ENCODE measurements around the gene SIL1.
"Not testable (repeated sequence)": the region's sequence is repeated elsewhere in the genome, so short reads cannot be mapped to it uniquely, and the experiment has no call there.

The SIL1 gene

GRCh38 chr5:139103762-139104161 is 94.4 kb downstream of the SIL1 start:
- DNase-seq = no peak

- DNase-seq = no peak
These were observed 97.3 kb downstream of the SIL1 start for GRCh38 chr5:139100825-139101224.

- peak; percentile 66 for DNase-seq
These were observed 103.7 kb downstream of the SIL1 start for GRCh38 chr5:139094154-139095131.

GRCh38 chr5:139092741-139093343 is 105.3 kb downstream of the SIL1 start:
- peak; percentile 55 for DNase-seq

GRCh38 chr5:139091439-139092156 is 106.6 kb downstream of the SIL1 start:
- DNase-seq = no peak

- no peak for DNase-seq
These were observed 107.6 kb downstream of the SIL1 start for GRCh38 chr5:139090581-139090980.

GRCh38 chr5:139088024-139088423 is 110.1 kb downstream of the SIL1 start:
- DNase-seq = peak; percentile 29

- DNase-seq = no peak
These were observed 115.2 kb downstream of the SIL1 start for GRCh38 chr5:139082813-139083498.

GRCh38 chr5:139079991-139080610 is 118.1 kb downstream of the SIL1 start:
- DNase-seq = no peak

- peak; percentile 61 for DNase-seq
These were observed 118.8 kb downstream of the SIL1 start for GRCh38 chr5:139079225-139079990.

GRCh38 chr5:139078345-139078744 is 119.8 kb downstream of the SIL1 start:
- peak; percentile 21 for DNase-seq

GRCh38 chr5:139077899-139078298 is 120.3 kb downstream of the SIL1 start:
- DNase-seq = no peak

GRCh38 chr5:139076111-139076510 is 122.1 kb downstream of the SIL1 start:
- no peak for DNase-seq

GRCh38 chr5:139075066-139076050 is 122.8 kb downstream of the SIL1 start:
- DNase-seq = peak; percentile 62

- DNase-seq = not testable (repeated sequence)
These were observed 124.2 kb downstream of the SIL1 start for GRCh38 chr5:139073956-139074355.

- DNase-seq = no peak
These were observed 129.5 kb downstream of the SIL1 start for GRCh38 chr5:139068494-139069151.

- no peak for DNase-seq
These were observed 130.1 kb downstream of the SIL1 start for GRCh38 chr5:139068060-139068459.

GRCh38 chr5:139065306-139065705 is 132.9 kb downstream of the SIL1 start:
- DNase-seq = no peak

GRCh38 chr5:139064613-139065012 is 133.6 kb downstream of the SIL1 start:
- no peak for DNase-seq

GRCh38 chr5:139063664-139064054 is 134.5 kb downstream of the SIL1 start:
- DNase-seq = no peak
